T-helper 2 cell treated with Interferon-gamma antibody and Interleukin-4, amounts not matched to agents 5 μg/mL and 100 μg/mL, for 36 hours (primary cell): ENCODE data around the gene RIMBP2.

Source experiments
- DNase-seq: peaks from one replicate; pipeline ENCODE4 v3.0.0; 2021; ENCODE audit warnings: low spot score
- H3K27ac Mint-ChIP-seq: one replicate; pipeline ENCODE4 v1.8.0; 2021; ENCODE audit warnings: mild to moderate bottlenecking, mixed read lengths
- H3K27me3 Mint-ChIP-seq: one replicate; pipeline ENCODE4 v1.8.0; 2021; ENCODE audit warnings: low read depth, mixed read lengths
- H3K36me3 Mint-ChIP-seq: one replicate; pipeline ENCODE4 v1.8.0; 2021; ENCODE audit warnings: low read depth, mixed read lengths
- H3K4me1 Mint-ChIP-seq: one replicate; pipeline ENCODE4 v1.8.0; 2021; ENCODE audit warnings: low read depth, mixed read lengths
- H3K4me3 Mint-ChIP-seq: one replicate; pipeline ENCODE4 v1.8.0; 2022; ENCODE audit warnings: mild to moderate bottlenecking, moderate library complexity, mixed read lengths
- H3K9me3 Mint-ChIP-seq: one replicate; pipeline ENCODE4 v1.8.0; 2021; ENCODE audit warnings: mixed read lengths

Gene RIMBP2

DNA sequence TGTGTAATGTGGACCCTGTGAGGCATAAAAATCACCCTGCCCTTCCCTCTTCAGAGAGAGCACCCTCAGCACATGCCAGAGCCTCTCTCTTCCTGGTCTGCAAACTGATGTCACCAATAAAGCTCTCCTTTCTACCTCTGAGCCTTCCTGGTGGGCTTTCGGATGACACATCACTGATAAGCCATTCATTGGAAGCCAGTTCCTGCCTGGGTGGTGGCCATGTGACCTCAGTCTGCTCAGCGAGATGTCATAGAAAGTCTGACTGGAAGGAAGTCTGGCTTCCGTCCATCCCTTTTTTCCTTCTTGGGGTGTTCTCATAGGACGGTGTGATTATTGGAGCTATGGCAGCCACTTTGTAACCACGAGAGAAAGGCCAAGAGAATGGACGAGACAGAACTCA is 282.7 kb downstream of the RIMBP2 start:
- no peak for DNase-seq
- Mint-ChIP-seq H3K9me3 (no peaks in the 10 kb centered on the region), H3K4me3 (no peak overlapping the region), H3K27me3 (no peaks in the 10 kb centered on the region), H3K4me1 (no peaks in the 10 kb centered on the region), H3K36me3 (no peaks in the 10 kb centered on the region), H3K27ac (no peak overlapping the region)

- Mint-ChIP-seq H3K36me3 (no peaks in the 10 kb centered on the region), H3K9me3 (no peaks in the 10 kb centered on the region), H3K4me3 (no peak overlapping the region), H3K27ac (no peak overlapping the region), H3K27me3 (no peaks in the 10 kb centered on the region), H3K4me1 (no peaks in the 10 kb centered on the region)
- no peak for DNase-seq
Observed at GRCh38 chr12:130431176-130431575, 284.9 kb downstream of the RIMBP2 start.

- H3K27ac Mint-ChIP-seq = no peak overlapping the region
- H3K27me3 Mint-ChIP-seq = no peaks in the 10 kb centered on the region
- no peak for DNase-seq
- no peaks in the 10 kb centered on the region for H3K36me3 Mint-ChIP-seq
- H3K4me3 Mint-ChIP-seq = no peak overlapping the region
- no peaks in the 10 kb centered on the region for H3K9me3 Mint-ChIP-seq
- no peaks in the 10 kb centered on the region for H3K4me1 Mint-ChIP-seq
Observed at GRCh38 chr12:130429656-130430505, 286.2 kb downstream of the RIMBP2 start.

- H3K36me3 Mint-ChIP-seq = no peaks in the 10 kb centered on the region
- H3K27me3 Mint-ChIP-seq = no peaks in the 10 kb centered on the region
- H3K4me1 Mint-ChIP-seq = no peaks in the 10 kb centered on the region
- no peak overlapping the region for H3K4me3 Mint-ChIP-seq
- H3K9me3 Mint-ChIP-seq = no peaks in the 10 kb centered on the region
- DNase-seq = no peak
- no peak overlapping the region for H3K27ac Mint-ChIP-seq
Observed at GRCh38 chr12:130428116-130428515, 288.0 kb downstream of the RIMBP2 start.

- no peaks in the 10 kb centered on the region for H3K4me1 Mint-ChIP-seq
- H3K4me3 Mint-ChIP-seq = no peak overlapping the region
- H3K27me3 Mint-ChIP-seq = no peaks in the 10 kb centered on the region
- H3K27ac Mint-ChIP-seq = no peak overlapping the region
- no peaks in the 10 kb centered on the region for H3K36me3 Mint-ChIP-seq
- no peaks in the 10 kb centered on the region for H3K9me3 Mint-ChIP-seq
- no peak for DNase-seq
Observed at GRCh38 chr12:130427381-130427887, 288.7 kb downstream of the RIMBP2 start.

DNA sequence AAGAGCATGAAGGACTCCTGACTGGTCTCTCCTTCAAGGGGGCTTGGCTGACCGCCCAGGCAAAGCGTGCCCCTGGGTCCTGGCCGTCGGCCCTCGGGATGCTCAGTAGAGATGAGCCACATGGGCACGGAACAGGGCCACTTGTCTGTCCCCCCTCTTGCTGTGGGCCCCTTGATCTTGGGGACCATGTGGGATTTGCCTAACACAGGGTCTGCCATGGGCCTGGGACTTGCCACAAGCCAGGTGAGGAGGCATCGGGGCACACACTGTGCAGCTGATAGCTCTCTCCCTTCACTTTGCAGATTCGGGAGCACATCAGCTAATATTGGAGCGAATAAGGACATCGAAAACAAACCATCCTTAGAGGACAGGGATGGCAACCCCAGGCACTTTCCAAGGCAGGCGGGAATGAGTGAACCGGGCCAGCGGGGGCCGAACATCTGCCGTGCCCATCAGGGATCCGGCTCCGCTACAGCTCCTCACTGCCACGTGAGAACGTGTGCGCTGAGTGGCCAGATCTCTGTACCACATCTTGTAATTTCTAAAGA is 290.3 kb downstream of the RIMBP2 start:
- Mint-ChIP-seq H3K4me3 (no peak overlapping the region), H3K27ac (no peak overlapping the region), H3K27me3 (no peaks in the 10 kb centered on the region), H3K4me1 (no peaks in the 10 kb centered on the region), H3K9me3 (no peaks in the 10 kb centered on the region), H3K36me3 (no peaks in the 10 kb centered on the region)
- DNase-seq = no peak

- no peak overlapping the region for H3K27ac Mint-ChIP-seq
- H3K27me3 Mint-ChIP-seq = no peaks in the 10 kb centered on the region
- H3K4me1 Mint-ChIP-seq = no peaks in the 10 kb centered on the region
- no peak for DNase-seq
- no peak overlapping the region for H3K4me3 Mint-ChIP-seq
- no peaks in the 10 kb centered on the region for H3K36me3 Mint-ChIP-seq
- no peaks in the 10 kb centered on the region for H3K9me3 Mint-ChIP-seq
Observed at GRCh38 chr12:130424858-130425697, 291.0 kb downstream of the RIMBP2 start.

DNA sequence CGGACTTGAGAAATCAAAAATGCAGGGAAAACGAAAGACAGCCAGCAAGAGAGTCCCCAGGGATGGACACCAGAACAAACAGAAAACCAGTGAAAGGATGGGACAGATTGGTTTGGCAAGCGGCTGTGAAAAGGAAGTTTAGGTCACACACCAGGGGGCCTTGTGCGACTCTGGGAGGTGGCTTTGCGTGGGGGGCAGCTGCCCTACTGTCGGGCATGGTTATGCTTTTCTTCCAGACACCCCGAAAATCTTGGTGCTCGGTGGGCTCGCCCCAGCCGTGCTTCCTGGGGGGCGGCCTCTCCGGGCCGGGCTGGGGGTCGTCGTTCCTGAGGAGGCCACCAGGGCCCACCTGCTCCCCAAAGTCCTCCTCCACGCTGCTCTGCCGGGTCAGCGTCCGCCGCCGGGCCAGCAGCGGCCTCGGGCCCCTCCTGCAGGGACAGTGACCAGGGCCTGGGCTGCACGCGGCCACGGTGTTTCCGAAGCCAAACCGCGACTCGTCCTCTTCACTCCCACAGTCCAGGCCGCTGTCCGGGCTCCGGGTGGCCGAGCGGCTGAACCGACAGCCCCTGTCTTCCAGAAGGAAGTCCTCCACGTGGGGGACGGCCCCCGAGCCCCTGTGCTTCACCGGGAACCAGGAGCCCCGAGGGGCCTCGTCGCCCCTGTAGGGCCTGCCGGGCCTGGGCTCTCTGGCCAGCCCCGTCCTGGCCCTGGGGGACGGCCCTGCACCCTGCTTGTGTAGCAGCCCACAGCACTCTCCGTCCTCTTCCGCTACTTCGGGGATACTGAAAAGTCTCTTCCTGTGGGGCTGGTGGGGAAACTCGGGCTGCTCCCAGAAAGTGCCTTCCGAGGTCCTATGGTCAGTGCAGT is 291.9 kb downstream of the RIMBP2 start:
- no peak overlapping the region for H3K27ac Mint-ChIP-seq
- DNase-seq = no peak
- H3K27me3 Mint-ChIP-seq = no peaks in the 10 kb centered on the region
- H3K9me3 Mint-ChIP-seq = no peaks in the 10 kb centered on the region
- H3K36me3 Mint-ChIP-seq = no peaks in the 10 kb centered on the region
- no peak overlapping the region for H3K4me3 Mint-ChIP-seq
- H3K4me1 Mint-ChIP-seq = no peaks in the 10 kb centered on the region

DNA sequence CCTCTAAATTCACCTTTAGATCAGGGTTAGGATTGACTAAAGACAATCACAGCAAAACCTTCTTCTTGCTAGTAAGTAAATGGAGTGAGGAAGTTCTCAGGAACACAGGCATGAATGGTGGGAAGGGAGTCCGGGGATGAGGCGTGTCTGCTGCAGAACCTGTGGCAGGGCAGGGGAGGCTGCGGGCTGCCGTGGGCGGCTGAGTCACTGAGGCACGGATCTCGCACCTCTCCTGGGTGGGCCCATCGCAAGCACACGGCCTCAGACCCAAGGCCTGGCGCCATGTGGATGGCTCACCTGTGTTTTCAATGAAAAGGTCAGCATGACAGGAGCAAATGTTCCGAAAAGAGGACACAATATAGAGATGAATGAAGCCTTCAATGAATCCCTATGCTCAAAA is 293.0 kb downstream of the RIMBP2 start:
- Mint-ChIP-seq H3K4me3 (no peak overlapping the region), H3K4me1 (no peaks in the 10 kb centered on the region), H3K9me3 (no peaks in the 10 kb centered on the region)

GRCh38 chr12:130422676-130423075 is 293.4 kb downstream of the RIMBP2 start:
- DNase-seq = no peak
- Mint-ChIP-seq H3K4me3 (no peak overlapping the region), H3K4me1 (no peaks in the 10 kb centered on the region), H3K27ac (no peak overlapping the region), H3K27me3 (peaks cover 2% of the 10 kb centered on the region), H3K9me3 (no peaks in the 10 kb centered on the region), H3K36me3 (no peaks in the 10 kb centered on the region)

More for the DNA sequence above, 293.0 kb downstream of the RIMBP2 start:
- no peaks in the 10 kb centered on the region for H3K36me3 Mint-ChIP-seq
- DNase-seq = no peak
- no peaks in the 10 kb centered on the region for H3K27me3 Mint-ChIP-seq
- H3K27ac Mint-ChIP-seq = no peak overlapping the region

DNA sequence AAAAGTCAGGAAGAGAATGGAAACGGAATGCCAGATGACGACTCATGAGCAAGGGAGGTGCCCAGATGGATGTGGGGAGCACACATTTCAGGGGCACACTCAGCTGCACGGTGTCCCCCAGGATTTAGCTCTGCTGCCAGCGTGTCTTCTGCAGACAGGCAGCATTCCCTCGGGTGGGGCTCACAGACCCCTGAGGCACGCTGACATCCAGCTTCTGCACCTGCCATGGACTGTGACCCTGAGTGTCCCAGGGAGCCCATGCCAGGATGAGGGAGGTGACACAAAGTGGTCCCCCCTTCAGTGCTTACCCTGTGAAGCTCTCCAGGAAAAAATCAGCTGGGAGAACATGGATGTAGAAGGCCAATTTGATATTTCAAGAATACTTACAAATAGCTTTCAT is 294.2 kb downstream of the RIMBP2 start:
- Mint-ChIP-seq H3K9me3 (no peaks in the 10 kb centered on the region), H3K27ac (no peak overlapping the region), H3K4me1 (no peaks in the 10 kb centered on the region), H3K36me3 (no peaks in the 10 kb centered on the region), H3K4me3 (no peak overlapping the region), H3K27me3 (peaks cover 2% of the 10 kb centered on the region)
- no peak for DNase-seq

GRCh38 chr12:130420071-130420470 is 296.0 kb downstream of the RIMBP2 start:
- Mint-ChIP-seq H3K27me3 (peaks cover 2% of the 10 kb centered on the region), H3K27ac (no peak overlapping the region), H3K36me3 (no peaks in the 10 kb centered on the region), H3K4me1 (no peaks in the 10 kb centered on the region), H3K9me3 (no peaks in the 10 kb centered on the region), H3K4me3 (no peak overlapping the region)
- no peak for DNase-seq

DNA sequence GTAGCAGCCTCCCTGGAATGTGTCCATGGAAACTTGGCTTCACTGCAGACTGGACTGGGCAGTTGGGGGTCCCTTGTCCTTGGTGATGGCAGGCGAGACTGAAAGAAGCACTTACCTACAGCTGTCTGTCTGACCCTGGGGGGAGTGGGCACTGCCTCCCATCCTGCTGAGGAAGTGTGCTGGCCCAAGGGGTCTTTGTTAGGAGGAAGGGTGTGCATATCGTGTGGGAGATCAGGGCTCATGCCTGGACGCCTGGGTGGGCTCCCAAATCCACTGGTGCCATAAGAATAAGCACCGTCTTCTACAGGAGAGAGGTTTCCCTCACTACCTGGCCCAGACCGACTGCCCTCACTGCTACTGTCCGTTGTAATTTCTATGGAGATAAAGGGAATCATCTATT is 297.0 kb downstream of the RIMBP2 start:
- no peaks in the 10 kb centered on the region for H3K4me1 Mint-ChIP-seq
- H3K9me3 Mint-ChIP-seq = no peaks in the 10 kb centered on the region
- no peak for DNase-seq

More for the DNA sequence above, 297.0 kb downstream of the RIMBP2 start:
- no peak overlapping the region for H3K27ac Mint-ChIP-seq
- H3K4me3 Mint-ChIP-seq = no peak overlapping the region
- no peaks in the 10 kb centered on the region for H3K36me3 Mint-ChIP-seq
- H3K27me3 Mint-ChIP-seq = peaks cover 5% of the 10 kb centered on the region
